Measurements from ENCODE around the gene DNAJB8.

The DNAJB8 gene

DNA sequence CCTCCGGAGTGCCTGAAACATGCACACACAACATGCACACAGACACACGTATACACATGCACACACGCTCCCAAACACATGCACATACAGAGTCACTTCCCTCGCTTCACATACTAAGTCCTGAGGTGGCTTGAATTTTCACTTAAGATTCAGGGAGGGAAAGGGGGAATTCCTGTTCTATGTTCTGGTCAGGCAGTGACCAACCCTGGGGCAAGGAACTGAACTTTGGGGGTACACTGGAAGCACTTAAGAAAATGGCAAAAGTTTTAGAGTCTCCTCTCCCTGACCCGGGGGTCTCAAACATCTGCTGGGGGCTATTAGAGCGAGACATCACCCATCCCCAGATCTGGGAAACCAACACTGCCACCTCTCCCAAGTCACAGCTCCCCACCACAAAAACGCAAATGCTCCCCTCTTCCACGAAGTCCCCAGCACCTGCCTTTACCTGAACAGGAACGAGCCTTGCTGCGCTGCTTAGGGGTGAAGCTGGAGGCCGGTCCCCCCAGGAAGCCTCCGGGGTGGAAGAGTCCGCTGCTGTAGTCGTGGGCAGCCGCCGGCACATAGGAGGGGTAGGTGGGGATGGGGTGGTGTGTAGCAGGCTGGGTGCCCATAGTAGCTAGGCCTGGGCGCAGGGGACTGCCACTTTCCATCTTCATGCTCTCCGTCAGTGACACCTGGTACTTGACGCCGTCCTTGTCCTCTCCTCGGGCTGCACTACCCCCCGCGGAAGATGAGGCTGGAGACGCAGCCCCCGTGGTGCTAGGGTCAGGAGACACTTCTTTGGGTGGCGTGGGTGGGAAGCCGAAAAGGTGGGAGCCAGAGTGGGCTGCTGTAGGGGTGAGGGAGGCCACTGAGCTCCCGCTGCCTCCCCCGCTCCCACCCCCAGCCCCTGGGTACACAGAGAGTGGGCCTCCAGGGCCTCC lies 18.9 kb upstream of the DNAJB8 start:
- H3K27ac ChIP-seq: no peak overlapping the region
- no peaks in the 10 kb centered on the region for H3K9me3 ChIP-seq (ENCODE audit: severe bottlenecking)
- H3K27me3 ChIP-seq (ENCODE audit: insufficient read depth, low read depth, severe bottlenecking): peaks cover 98% of the 10 kb centered on the region
- H3K4me3 ChIP-seq (ENCODE audit: low read depth, low read length): no peak overlapping the region
- no peak for DNase-seq
- no peaks in the 10 kb centered on the region for H3K36me3 ChIP-seq
- TF ChIP-seq, protein P1, sequence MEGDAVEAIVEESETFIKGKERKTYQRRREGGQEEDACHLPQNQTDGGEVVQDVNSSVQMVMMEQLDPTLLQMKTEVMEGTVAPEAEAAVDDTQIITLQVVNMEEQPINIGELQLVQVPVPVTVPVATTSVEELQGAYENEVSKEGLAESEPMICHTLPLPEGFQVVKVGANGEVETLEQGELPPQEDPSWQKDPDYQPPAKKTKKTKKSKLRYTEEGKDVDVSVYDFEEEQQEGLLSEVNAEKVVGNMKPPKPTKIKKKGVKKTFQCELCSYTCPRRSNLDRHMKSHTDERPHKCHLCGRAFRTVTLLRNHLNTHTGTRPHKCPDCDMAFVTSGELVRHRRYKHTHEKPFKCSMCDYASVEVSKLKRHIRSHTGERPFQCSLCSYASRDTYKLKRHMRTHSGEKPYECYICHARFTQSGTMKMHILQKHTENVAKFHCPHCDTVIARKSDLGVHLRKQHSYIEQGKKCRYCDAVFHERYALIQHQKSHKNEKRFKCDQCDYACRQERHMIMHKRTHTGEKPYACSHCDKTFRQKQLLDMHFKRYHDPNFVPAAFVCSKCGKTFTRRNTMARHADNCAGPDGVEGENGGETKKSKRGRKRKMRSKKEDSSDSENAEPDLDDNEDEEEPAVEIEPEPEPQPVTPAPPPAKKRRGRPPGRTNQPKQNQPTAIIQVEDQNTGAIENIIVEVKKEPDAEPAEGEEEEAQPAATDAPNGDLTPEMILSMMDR (IDR thresholded peaks at IDR 0.05; ENCODE audit: low read depth, low read length): no peak

DNA sequence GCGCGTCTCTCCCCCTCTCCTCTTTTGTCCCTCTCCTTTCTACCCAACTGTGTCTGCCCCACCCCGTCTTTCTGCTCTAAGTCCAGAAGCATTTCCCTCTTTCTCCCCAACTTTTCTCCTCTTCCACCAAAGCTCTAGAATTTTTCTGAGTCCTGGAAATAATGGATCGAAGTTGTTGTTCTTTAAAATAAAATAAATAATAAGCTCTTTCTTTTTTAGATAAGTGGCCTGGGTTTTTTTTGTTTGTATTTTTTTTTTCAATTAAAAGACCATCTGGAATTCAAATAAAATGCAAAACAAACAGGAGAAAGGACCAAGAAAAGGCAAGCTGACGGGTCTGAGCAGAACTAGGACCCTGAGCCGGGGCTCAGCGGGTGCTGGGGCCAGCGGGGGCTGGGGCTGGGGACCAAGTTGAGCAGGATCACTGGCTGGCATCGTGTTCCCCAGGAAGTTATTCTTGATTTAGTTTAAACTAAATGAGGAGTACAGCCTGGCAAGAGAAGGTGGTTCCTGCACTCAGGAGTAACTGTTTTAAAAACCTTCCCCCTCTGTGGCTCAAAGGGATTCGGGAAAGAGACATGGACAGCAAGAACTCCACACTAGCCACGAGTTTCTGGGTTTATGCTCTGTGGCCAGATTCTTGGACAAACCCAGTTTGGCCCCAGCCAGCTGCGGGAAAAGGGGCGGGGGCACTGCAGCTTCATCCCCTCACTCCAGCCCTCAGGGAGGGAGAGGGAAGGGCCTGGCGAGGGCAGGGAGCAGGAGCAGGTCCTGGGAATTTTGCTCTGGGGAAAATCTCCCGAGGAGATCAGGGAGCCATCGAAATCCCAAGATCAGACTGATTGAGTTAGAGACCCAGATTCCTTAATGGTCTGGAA lies 18.0 kb upstream of the DNAJB8 start:
- no peak overlapping the region for H3K4me3 ChIP-seq (ENCODE audit: low read depth, low read length)
- DNase-seq: no peak
- peaks cover 89% of the 10 kb centered on the region for H3K27me3 ChIP-seq (ENCODE audit: insufficient read depth, low read depth, severe bottlenecking)
- H3K36me3 ChIP-seq: no peaks in the 10 kb centered on the region
- H3K9me3 ChIP-seq (ENCODE audit: severe bottlenecking): no peaks in the 10 kb centered on the region
- no peak overlapping the region for H3K27ac ChIP-seq
- TF ChIP-seq, protein P1 (IDR thresholded peaks at IDR 0.05; ENCODE audit: low read depth, low read length): no peak

DNA sequence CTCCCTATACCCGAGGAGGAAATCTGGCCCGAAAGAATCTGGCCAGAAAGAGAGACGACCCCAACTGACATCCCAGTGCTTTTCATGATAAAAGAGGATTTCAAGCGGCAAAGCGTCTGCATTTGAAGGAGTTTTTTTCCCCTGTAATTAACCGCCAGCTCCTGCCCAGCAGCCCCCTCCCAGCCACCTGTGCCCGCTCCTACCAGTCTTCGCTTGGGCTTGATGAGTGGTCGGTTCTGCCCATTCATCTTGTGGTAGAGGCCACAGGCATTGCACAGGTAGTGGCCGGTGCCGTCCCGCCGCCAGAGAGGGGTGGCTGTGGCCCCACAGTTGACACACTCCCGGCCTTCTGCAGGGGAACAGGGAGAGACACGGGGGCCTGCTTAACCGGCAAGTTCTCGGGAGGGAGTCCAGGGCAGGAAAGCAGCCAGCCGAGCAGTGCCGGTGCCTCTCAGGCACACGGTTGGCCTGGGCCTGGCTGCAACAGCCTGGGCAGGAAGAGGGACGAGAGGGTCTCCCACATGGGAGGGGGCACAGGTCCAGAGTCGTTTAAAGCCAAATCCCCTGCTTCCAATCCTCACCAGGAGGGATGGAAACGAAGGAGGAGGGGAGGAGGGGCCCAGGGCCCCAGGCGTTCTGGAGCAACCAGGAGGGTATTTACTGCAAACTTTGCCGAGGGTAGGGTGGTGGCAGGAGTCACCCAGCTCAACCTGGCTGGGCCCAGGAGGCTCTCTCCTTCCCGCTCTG lies 17.1 kb upstream of the DNAJB8 start:
- Histone ChIP-seq H3K27me3 (ENCODE audit: insufficient read depth, low read depth, severe bottlenecking) (peaks cover 81% of the 10 kb centered on the region), H3K27ac (no peak overlapping the region)

DNA sequence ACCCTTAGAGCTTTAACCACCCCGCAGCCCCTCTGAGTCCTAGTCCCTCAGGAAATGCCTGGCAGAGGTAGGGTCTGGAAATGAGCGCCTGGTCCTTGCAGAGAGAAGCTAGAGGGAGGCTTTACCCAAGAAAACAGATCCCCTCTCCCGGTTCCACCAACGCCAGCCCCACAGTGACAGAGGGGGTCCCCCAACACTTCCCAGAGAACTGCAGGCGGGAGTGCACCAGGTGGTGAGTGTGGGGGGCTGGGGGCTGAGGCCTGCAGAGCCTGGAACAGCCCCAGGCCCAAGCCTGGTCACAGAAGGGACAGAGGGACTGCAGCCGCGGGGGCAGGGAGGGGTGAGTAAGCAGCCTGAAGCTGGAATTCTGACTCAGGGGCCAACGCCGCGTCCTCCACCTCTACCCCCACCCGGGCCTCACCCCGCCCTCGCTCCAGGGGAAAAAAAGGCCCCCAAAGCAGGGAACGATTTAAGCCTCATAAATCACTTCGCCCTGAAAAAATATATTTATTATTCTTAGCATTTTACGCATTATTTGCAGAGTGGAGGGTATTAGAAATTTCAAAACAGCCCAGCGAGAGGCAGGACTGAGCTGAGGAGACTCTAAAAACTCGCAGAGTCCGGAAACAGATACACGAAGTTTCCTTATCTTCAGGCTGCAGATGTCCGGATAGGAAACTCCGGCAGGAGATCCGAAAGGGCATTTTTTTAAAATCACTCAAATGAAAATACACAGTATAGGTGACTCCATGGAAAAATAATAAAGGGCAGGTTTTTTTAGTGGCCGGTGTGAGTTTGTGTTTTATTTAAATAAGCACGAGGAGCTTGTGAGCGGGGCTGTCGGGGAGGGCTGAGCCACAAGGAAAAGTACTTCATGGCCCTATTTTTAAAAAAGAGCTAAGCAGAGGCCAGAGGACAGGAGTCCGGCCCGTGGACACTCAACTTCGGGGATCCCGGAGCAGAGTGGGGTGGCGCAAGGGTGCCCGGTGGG lies 16.3 kb upstream of the DNAJB8 start:
- H3K27ac ChIP-seq: no peak overlapping the region
- no peaks in the 10 kb centered on the region for H3K36me3 ChIP-seq
- H3K9me3 ChIP-seq (ENCODE audit: severe bottlenecking): no peaks in the 10 kb centered on the region
- TF ChIP-seq, protein P1 (IDR thresholded peaks at IDR 0.05; ENCODE audit: low read depth, low read length): no peak
- no peak overlapping the region for H3K4me3 ChIP-seq (ENCODE audit: low read depth, low read length)
- peaks cover 72% of the 10 kb centered on the region for H3K27me3 ChIP-seq (ENCODE audit: insufficient read depth, low read depth, severe bottlenecking)
- DNase-seq: no peak

More for the DNA sequence above, 17.1 kb upstream of the DNAJB8 start:
- TF ChIP-seq, protein P1 (IDR thresholded peaks at IDR 0.05; ENCODE audit: low read depth, low read length): no peak
- no peak overlapping the region for H3K4me3 ChIP-seq (ENCODE audit: low read depth, low read length)
- H3K9me3 ChIP-seq (ENCODE audit: severe bottlenecking): no peaks in the 10 kb centered on the region
- H3K36me3 ChIP-seq: no peaks in the 10 kb centered on the region
- no peak for DNase-seq
